Small intestine (tissue), 7 donors: ENCODE data around the gene IL18RAP. TPM values are rescaled to one million over a fixed set of nuclear protein-coding genes. Genes with fewer than 3 reads are reported as not detected.

Experiments
- DNase-seq, 2 donors: peaks; one replicate each; pipeline versions ENCODE4 v3.0.0 to v3.0.0-alpha.2; 2013
- FAIRE-seq: peaks from 2 replicates; lab custom pipeline; 2012; peaks lifted over from hg19 to GRCh38; lab: Jason Lieb, UNC
- H3K27ac ChIP-seq, 3 donors: one replicate each; pipeline ENCODE4 v1.5.1; 2013; ENCODE audit warnings: low read length in 2 of 3, mild to moderate bottlenecking in 2 of 3, control low read depth in 1 of 3, inconsistent platforms in 1 of 3, low read depth in 1 of 3, moderate library complexity in 1 of 3
- H3K27me3 ChIP-seq, 3 donors: one replicate each; pipeline ENCODE4 v1.6.1; 2013; ENCODE audit warnings: low read length in 3 of 3, inconsistent platforms in 1 of 3; ENCODE audit not compliant: control insufficient read depth in 3 of 3, insufficient read depth in 3 of 3
- H3K36me3 ChIP-seq, 3 donors: one replicate each; pipeline ENCODE4 v1.6.1; 2013; ENCODE audit warnings: low read length in 3 of 3, inconsistent platforms in 1 of 3, low read depth in 1 of 3, mild to moderate bottlenecking in 1 of 3, moderate library complexity in 1 of 3; ENCODE audit not compliant: control insufficient read depth in 3 of 3, insufficient read depth in 2 of 3
- H3K4me1 ChIP-seq, 3 donors: one replicate each; pipeline ENCODE4 v1.6.1; 2013; ENCODE audit warnings: low read length in 2 of 3, inconsistent platforms in 1 of 3, low read depth in 1 of 3, mild to moderate bottlenecking in 1 of 3, moderate library complexity in 1 of 3; ENCODE audit not compliant: control insufficient read depth in 3 of 3, insufficient read depth in 2 of 3
- H3K4me3 ChIP-seq, 3 donors: one replicate each; pipeline ENCODE4 v1.5.1; 2013; ENCODE audit warnings: low read length in 3 of 3, control low read depth in 1 of 3, inconsistent platforms in 1 of 3, low read depth in 1 of 3, mild to moderate bottlenecking in 1 of 3, moderate library complexity in 1 of 3
- H3K9me3 ChIP-seq, 2 donors: one replicate each; pipeline ENCODE4 v1.6.1; 2013; ENCODE audit warnings: low read depth in 1 of 2, low read length in 1 of 2; ENCODE audit not compliant: control insufficient read depth in 2 of 2, insufficient read depth in 1 of 2
- WGBS, 3 donors: extraction: QIAGEN DNeasy Blood & Tissue Kit; methylation state at CpG; one replicate each; pipeline ENCODE4 v1.1.7; 2013; 5-methylcytosine and 5-hydroxymethylcytosine counted together
- polyA plus RNA-seq, 4 donors: library from polyadenylated mRNA; stranded (reverse) in 3 of 4; unstranded in 1 of 4; fragments of 200-250 nt in 3 of 4; fragments of 120-200 nt in 1 of 4; gene quantifications; one replicate each; pipeline versions ENCODE4 v1.2.1 to v1.2.3, GENCODE V29; 2013
- donor health status: healthy with polysubstance abuse.
- donor health status: control.
- donor health status: control.
- donor health status: Bipolar disorder and iron deficiency.
- donor health status: healthy.

IL18RAP gene
- polyA plus RNA-seq, 4 donors, result 0.22 to 1.00 (median 0.47) TPM

- no peak for FAIRE-seq
- Histone ChIP-seq H3K9me3 (no peaks in the 10 kb centered on the region), H3K36me3 (no peaks in the 10 kb centered on the region), H3K27ac (no peak overlapping the region), H3K4me3 (no peak overlapping the region), H3K27me3 (no peaks in the 10 kb centered on the region), H3K4me1 (no peaks in the 10 kb centered on the region)
- no peak for DNase-seq
- WGBS, 3 donors, result 51 to 71% (median 68%) methylated on average over 2 of the region's 2 CpGs
These were observed 5.6 kb downstream of the IL18RAP start for GRCh38 chr2:102428573-102428972.

- Histone ChIP-seq H3K36me3 (no peaks in the 10 kb centered on the region), H3K27ac (no peak overlapping the region)
- WGBS, 3 donors, result 62 to 85% (median 79%) methylated on average over 2 of the region's 2 CpGs
These were observed 9.4 kb downstream of the IL18RAP start for GRCh38 chr2:102432386-102432785.

GRCh38 chr2:102433973-102434654, 11.2 kb downstream of the IL18RAP start:
- WGBS, 3 donors, result 94 to 95% (median 94%) methylated on average over 4 of the region's 4 CpGs

More at GRCh38 chr2:102432386-102432785, 9.4 kb downstream of the IL18RAP start:
- Histone ChIP-seq H3K9me3 (no peaks in the 10 kb centered on the region), H3K4me3 (no peak overlapping the region), H3K27me3 (no peaks in the 10 kb centered on the region), H3K4me1 (peaks cover 0 to 5% (median 0%) of the 10 kb centered on the region in 3 donors)
- DNase-seq (no peak), FAIRE-seq (no peak)

GRCh38 chr2:102434655-102435381, 11.9 kb downstream of the IL18RAP start:
- no peaks in the 10 kb centered on the region for H3K9me3 ChIP-seq
- WGBS, 3 donors, result 76 to 88% (median 82%) methylated on average over 2 of the region's 2 CpGs
- no peak overlapping the region for H3K27ac ChIP-seq
- DNase-seq, result no peak
- no peaks in the 10 kb centered on the region for H3K27me3 ChIP-seq
- H3K4me3 ChIP-seq, result no peak overlapping the region
- H3K36me3 ChIP-seq, result no peaks in the 10 kb centered on the region
- FAIRE-seq, result no peak
- H3K4me1 ChIP-seq, result peaks cover 0 to 5% (median 3%) of the 10 kb centered on the region in 3 donors

More at GRCh38 chr2:102433973-102434654, 11.2 kb downstream of the IL18RAP start:
- H3K36me3 ChIP-seq, result no peaks in the 10 kb centered on the region
- no peaks in the 10 kb centered on the region for H3K27me3 ChIP-seq
- peaks cover 0 to 5% (median 3%) of the 10 kb centered on the region in 3 donors for H3K4me1 ChIP-seq
- no peaks in the 10 kb centered on the region for H3K9me3 ChIP-seq
- H3K4me3 ChIP-seq, result no peak overlapping the region
- no peak overlapping the region for H3K27ac ChIP-seq
- FAIRE-seq (no peak), DNase-seq (no peak)

GRCh38 chr2:102435741-102436140, 12.8 kb downstream of the IL18RAP start:
- DNase-seq (no peak), FAIRE-seq (no peak)
- peaks cover 0 to 5% (median 3%) of the 10 kb centered on the region in 3 donors for H3K4me1 ChIP-seq
- WGBS, 3 donors, result 70 to 98% (median 77%) methylated on average over 2 of the region's 2 CpGs
- H3K36me3 ChIP-seq, result no peaks in the 10 kb centered on the region
- H3K27ac ChIP-seq, result no peak overlapping the region
- H3K27me3 ChIP-seq, result no peaks in the 10 kb centered on the region
- H3K4me3 ChIP-seq, result no peak overlapping the region
- no peaks in the 10 kb centered on the region for H3K9me3 ChIP-seq

- Histone ChIP-seq H3K27ac (no peak overlapping the region), H3K4me1 (peaks cover 0 to 5% (median 3%) of the 10 kb centered on the region in 3 donors), H3K36me3 (no peaks in the 10 kb centered on the region), H3K27me3 (no peaks in the 10 kb centered on the region), H3K4me3 (no peak overlapping the region), H3K9me3 (no peaks in the 10 kb centered on the region)
- DNase-seq (peak in 1 of 2 donors; percentile 10), FAIRE-seq (no peak)
- WGBS, 3 donors, result 16 to 44% (median 25%) methylated on average over 3 of the region's 3 CpGs
These were observed 13.4 kb downstream of the IL18RAP start for GRCh38 chr2:102436323-102436722.

- FAIRE-seq, result no peak
- Histone ChIP-seq H3K27me3 (no peaks in the 10 kb centered on the region), H3K27ac (no peak overlapping the region), H3K36me3 (no peaks in the 10 kb centered on the region), H3K9me3 (no peaks in the 10 kb centered on the region), H3K4me3 (no peak overlapping the region), H3K4me1 (peaks cover 0 to 5% (median 3%) of the 10 kb centered on the region in 3 donors)
- DNase-seq, result no peak
- WGBS, 3 donors, result 71 to 91% (median 79%) methylated on average over 4 of the region's 4 CpGs
These were observed 14.2 kb downstream of the IL18RAP start for GRCh38 chr2:102437122-102437521.

- DNase-seq, result no peak
- no peaks in the 10 kb centered on the region for H3K36me3 ChIP-seq
These were observed 15.2 kb downstream of the IL18RAP start for GRCh38 chr2:102438111-102438510.

More at GRCh38 chr2:102438111-102438510, 15.2 kb downstream of the IL18RAP start:
- no peak overlapping the region for H3K4me3 ChIP-seq
- no peak overlapping the region for H3K27ac ChIP-seq
- no peaks in the 10 kb centered on the region for H3K27me3 ChIP-seq
- no peaks in the 10 kb centered on the region for H3K9me3 ChIP-seq
- 52 to 73% (median 66%) methylated on average over 3 of the region's 3 CpGs for WGBS, 3 donors
- FAIRE-seq, result no peak
- H3K4me1 ChIP-seq, result peaks cover 0 to 5% (median 3%) of the 10 kb centered on the region in 3 donors
